Hematopoietic multipotent progenitor cell treated with erythropoietin and hydrocortisone succinate and interleukin-3 and kit ligand, for 15 days (in vitro differentiated cells): ENCODE results near the gene GTF3C5.
"Not testable (repeated sequence)": the region's sequence is repeated elsewhere in the genome, so short reads cannot be mapped to it uniquely, and the experiment has no call there.

ENCODE experiments used
- DNase-seq: peaks from one replicate; pipeline ENCODE4 v3.0.0-alpha.2; 2015; ENCODE audit warnings: low spot score

GTF3C5 gene

GRCh38 chr9:133071484-133072150 is 40.8 kb downstream of the GTF3C5 start:
- no peak for DNase-seq

DNA sequence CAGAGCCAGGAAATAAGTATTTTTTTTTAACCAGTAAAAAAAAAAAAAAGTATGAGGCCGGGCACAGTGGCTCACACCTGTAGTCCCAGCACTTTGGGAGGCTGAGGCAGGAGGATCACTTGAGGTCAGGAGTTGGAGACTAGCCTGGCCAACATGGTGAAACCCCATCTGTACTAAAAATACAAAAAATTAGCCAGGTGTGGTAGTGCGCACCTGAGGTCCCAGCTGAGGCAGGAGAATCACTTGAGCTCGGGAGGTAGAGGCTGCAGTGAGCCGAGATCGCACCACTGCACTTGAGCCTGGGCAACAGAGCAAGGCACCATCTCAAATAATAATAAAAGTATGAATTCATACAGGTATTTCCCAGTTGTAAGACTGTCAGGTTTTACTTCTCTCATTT is 41.4 kb downstream of the GTF3C5 start:
- not testable (repeated sequence) for DNase-seq

- DNase-seq = no peak
Measured at GRCh38 chr9:133073086-133074014, 42.6 kb downstream of the GTF3C5 start.

GRCh38 chr9:133074111-133074651 is 43.4 kb downstream of the GTF3C5 start:
- no peak for DNase-seq

- no peak for DNase-seq
Measured at GRCh38 chr9:133075925-133076630, 45.3 kb downstream of the GTF3C5 start.

DNA sequence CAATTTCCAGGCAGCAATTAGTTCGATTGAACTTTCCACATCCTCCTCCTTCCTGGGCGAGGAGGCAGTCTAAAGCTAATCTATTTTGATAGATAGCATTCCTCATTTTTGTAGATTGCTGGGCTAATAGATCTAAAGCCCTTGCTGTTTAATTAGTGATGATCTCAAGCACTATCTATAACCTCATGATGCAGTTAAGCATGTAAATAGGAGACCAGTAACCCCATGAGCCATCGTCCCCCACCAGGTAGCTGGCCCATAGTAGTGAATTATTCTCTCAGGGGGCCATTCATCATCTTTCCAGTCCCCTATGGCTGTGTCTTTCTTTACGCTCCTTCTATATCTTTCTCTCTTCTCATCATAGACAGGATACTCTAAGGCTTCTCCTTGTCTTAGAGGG is 45.9 kb downstream of the GTF3C5 start:
- DNase-seq = no peak

DNA sequence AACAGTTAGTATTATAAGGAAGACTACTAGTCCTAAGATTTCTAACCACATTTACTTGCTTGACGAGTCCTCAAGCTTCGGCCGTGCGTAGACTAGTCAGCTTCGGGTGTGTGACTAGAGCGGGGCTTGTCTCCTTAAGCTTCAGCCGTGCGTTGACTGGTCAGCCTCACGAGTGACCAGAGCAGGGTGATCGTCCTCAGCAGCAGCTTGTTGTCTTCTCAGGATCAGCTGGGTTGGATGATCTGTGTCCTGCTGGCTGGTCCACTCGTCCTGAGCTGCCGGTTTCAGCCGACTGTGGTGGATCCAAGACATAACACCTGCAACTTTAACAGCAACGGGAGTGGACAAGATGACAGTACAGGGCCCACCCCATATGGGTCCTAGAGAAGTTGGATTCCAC is 47.7 kb downstream of the GTF3C5 start:
- DNase-seq = no peak

GRCh38 chr9:133080161-133080560 is 49.4 kb downstream of the GTF3C5 start:
- DNase-seq = no peak

DNA sequence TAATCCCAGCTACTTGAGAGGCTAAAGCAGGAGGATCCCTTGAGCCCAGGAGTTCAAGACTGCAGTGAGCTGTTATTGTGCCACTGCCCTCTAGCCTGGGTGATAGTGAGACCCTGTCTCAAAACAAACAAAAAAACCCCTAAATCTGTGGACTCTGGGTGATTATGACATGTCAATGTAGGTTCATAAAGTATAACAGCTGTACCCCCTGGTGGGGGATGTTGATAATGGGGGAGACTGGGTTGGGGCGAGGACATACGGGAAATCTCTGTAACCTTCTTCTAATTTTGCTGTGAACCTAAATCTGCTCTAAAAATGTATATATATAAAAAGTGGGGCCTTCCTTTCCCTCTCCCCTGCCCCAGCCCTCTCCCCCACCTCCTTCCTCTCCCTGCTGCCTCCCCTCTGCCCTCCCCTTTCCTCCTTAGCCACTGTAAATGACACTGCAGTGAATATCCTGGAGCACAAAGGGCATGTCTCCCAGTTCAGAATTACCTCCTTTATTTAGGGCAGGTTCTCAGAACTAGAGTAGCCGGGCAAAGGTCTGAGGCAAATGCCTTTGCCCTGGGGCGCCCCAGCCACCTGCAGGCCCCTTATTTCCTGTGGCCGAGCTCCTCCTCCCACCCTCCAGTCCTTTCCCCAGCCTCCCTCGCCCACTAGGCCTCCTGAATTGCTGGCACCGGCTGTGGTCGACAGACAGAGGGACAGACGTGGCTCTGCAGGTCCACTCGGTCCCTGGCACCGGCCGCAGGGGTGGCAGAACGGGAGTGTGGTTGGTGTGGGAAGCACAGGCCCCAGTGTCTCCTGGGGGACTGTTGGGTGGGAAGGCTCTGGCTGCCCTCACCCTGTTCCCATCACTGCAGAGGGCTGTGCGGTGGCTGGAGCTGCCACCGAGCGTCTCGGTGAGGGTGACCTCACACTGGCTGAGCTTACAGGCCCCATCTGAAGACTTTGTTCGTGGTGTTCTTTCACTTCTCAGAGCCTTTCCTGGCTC is 50.3 kb downstream of the GTF3C5 start:
- DNase-seq = not testable (repeated sequence)

- DNase-seq = not testable (repeated sequence)
Measured at GRCh38 chr9:133081957-133082644, 51.3 kb downstream of the GTF3C5 start.

- not testable (repeated sequence) for DNase-seq
Measured at GRCh38 chr9:133083688-133084087, 52.9 kb downstream of the GTF3C5 start.

- DNase-seq = not testable (repeated sequence)
Measured at GRCh38 chr9:133086212-133086860, 55.5 kb downstream of the GTF3C5 start.

GRCh38 chr9:133086894-133087293 is 56.1 kb downstream of the GTF3C5 start:
- no peak for DNase-seq

- no peak for DNase-seq
Measured at GRCh38 chr9:133087429-133088145, 56.8 kb downstream of the GTF3C5 start.

- DNase-seq = no peak
Measured at GRCh38 chr9:133088146-133088750, 57.5 kb downstream of the GTF3C5 start.

DNA sequence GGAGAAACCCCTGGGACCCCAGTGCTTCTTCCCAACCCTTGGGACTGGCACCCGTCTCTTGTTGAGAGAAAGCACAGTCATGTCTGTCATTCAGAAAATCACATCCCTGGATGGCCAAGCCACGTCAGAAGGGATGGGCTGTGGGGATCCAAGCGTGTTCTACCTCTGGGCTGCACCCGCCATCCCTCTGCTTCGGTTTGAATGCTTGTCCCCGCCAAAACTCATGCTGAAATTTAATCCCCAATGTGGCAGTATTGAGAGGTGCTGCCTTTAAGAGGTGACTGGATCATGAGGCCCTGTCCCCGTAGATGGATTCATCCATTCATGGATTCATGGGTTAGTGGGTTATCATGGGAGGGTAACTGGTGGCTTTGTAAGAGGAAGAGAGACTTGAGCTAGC is 58.0 kb downstream of the GTF3C5 start:
- DNase-seq = no peak

DNA sequence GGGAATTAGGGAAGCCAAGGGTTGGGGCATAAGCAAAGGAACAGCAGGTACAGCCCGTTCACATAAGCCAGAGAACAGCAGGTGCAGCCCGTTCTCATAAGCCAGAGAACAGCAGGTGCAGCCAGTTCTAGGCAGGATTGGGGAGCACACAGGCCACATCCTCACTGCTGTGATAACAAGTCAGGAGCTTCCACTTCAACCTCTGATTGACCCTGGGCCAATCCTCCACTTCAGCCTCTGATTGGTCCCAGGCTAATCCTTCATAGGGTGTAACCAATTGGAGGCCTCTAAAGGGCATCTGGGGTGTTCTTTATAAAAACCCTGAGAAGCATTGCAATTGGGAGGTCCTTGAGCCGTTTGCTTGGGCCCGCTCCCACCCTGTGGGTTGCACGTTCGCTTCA is 58.5 kb downstream of the GTF3C5 start:
- DNase-seq = no peak

- no peak for DNase-seq
Measured at GRCh38 chr9:133090187-133090586, 59.4 kb downstream of the GTF3C5 start.
